Measurements from ENCODE around the gene STAC3. TPM values are rescaled to one million over a fixed set of nuclear protein-coding genes. Genes with fewer than 3 reads are reported as not detected.

The STAC3 gene
- total and polyA plus RNA-seq, 2 of the 8 experiments (the other 6 are each of a cell fraction or from before 2014, with no cell fraction given): 0.70 to 1.3 TPM

- TF ChIP-seq ATF2 (IDR thresholded peaks at IDR 0.05; ENCODE audit: low read length) (no peak), SIN3A (conservative IDR thresholded peaks at IDR 0.05 in 1 of 2, IDR thresholded peaks at IDR 0.05 in 1 of 2; ENCODE audit: low read depth in 1 of 2, low read length in 2 of 2) (peak in 1 of 2 experiments; percentile 38; a peak in 1 of 4 replicates), E2F6 (IDR thresholded peaks at IDR 0.05) (peak; percentile 55), TEAD4 (IDR thresholded peaks at IDR 0.05; ENCODE audit: low read depth, low read length) (peak; percentile 36; the same call in 1 of the 2 replicates), RAD21 (IDR thresholded peaks at IDR 0.05 in 1 of 2, conservative IDR thresholded peaks at IDR 0.05 in 1 of 2; ENCODE audit: low read depth in 2 of 2, low read length in 2 of 2) (peak; percentile 43 to 70), CHD1 (IDR thresholded peaks at IDR 0.05; ENCODE audit: low read depth, low read length) (no peak), CHD2 (IDR thresholded peaks at IDR 0.05; ENCODE audit: low read length) (0 out of 2 replicates have a peak, but pooled peaks have one; percentile 32), SP4 (IDR thresholded peaks at IDR 0.05; ENCODE audit: low read length) (0 out of 2 replicates have a peak, but pooled peaks have one; percentile 16), KDM4A (IDR thresholded peaks at IDR 0.05; ENCODE audit: low read depth, low read length, severe bottlenecking) (no peak), SP1 (IDR thresholded peaks at IDR 0.05; ENCODE audit: low read depth, low read length) (0 out of 2 replicates have a peak, but pooled peaks have one; percentile 7), CREB1 (IDR thresholded peaks at IDR 0.05) (peak; percentile 49; the same call in 1 of the 2 replicates), CBX5 (IDR thresholded peaks at IDR 0.05; ENCODE audit: low read depth, low read length) (no peak), CTBP2 (IDR thresholded peaks at IDR 0.05; ENCODE audit: borderline replicate concordance, insufficient read depth, insufficient read length, low read length) (peak; percentile 61), EZH2 (IDR thresholded peaks at IDR 0.05; ENCODE audit: low read depth, low read length, severe bottlenecking) (peak; percentile 58), CTCF (IDR thresholded peaks at IDR 0.05; ENCODE audit: control extremely low read depth in 1 of 3, insufficient read depth in 1 of 3, low read depth in 1 of 3, low read length in 3 of 3) (peak in 2 of 3 experiments; percentile 96 to 98; a peak in 3 of 4 replicates), HDAC6 (IDR thresholded peaks at IDR 0.05; ENCODE audit: low read depth, low read length) (no peak), SRF (IDR thresholded peaks at IDR 0.05; ENCODE audit: low read depth, low read length) (no peak)
- TF ChIP-seq, protein P1, sequence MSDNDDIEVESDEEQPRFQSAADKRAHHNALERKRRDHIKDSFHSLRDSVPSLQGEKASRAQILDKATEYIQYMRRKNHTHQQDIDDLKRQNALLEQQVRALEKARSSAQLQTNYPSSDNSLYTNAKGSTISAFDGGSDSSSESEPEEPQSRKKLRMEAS (IDR thresholded peaks at IDR 0.05): peak; percentile 77
These were observed 25.9 kb downstream of the STAC3 start (continued) for GRCh38 chr12:57224973-57225679.
